NCI-H2081 (cell line): Measurements from ENCODE around the gene ZC3H13.
A peak's percentile ranks its signal among the peaks of the same experiment; 100 is the strongest.

Experiments used
- DNase-seq, 2 experiments: peaks; one replicate each; lab custom pipeline; 2025; lab: John Stamatoyannopoulos, UW

ZC3H13 gene

GRCh38 chr13:46063292-46063691 lies 10.7 kb upstream of the ZC3H13 start:
- no peak for DNase-seq

- no peak for DNase-seq
These were observed 9.6 kb upstream of the ZC3H13 start for GRCh38 chr13:46062185-46062584.

DNA sequence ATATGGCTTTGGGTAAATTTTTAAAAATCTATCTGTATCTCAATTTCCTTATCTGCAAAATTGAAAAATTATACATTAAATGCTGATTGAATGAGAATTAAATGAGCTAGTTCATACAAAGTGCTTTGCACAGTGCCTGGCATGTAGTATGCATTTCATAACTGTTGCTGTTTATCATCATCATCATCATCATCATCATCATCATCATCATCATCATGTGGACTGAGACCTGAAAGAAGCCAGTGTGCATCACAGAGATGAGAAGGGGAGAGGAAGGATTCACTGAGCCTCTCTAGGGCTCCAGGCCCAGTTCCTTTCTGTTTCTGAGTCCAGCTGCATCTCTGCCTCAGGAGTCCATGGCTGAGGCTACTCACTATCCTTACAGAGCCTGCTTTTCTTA lies 6.9 kb upstream of the ZC3H13 start:
- no peak for DNase-seq

DNA sequence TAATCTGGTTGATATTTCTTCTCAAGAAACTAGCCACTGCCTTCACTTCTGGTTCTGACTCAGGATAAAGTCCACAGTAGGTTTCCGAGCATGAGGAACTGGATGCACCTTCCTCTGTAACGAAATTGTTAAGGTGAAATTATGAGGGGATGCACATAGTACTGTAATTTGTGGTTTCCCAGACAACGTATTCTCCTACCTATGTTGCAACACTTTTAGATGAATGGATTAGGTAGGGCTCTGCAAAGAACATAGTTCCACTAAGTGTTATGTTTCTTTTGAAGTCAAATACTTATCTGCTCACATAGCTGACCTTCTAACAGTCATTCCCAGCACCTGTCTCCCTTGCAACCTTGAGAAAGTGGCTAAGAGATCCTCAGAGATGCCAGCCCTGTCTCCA lies 5.7 kb upstream of the ZC3H13 start:
- no peak for DNase-seq

- DNase-seq: no peak
These were observed 4.9 kb upstream of the ZC3H13 start for GRCh38 chr13:46057256-46058015.

DNA sequence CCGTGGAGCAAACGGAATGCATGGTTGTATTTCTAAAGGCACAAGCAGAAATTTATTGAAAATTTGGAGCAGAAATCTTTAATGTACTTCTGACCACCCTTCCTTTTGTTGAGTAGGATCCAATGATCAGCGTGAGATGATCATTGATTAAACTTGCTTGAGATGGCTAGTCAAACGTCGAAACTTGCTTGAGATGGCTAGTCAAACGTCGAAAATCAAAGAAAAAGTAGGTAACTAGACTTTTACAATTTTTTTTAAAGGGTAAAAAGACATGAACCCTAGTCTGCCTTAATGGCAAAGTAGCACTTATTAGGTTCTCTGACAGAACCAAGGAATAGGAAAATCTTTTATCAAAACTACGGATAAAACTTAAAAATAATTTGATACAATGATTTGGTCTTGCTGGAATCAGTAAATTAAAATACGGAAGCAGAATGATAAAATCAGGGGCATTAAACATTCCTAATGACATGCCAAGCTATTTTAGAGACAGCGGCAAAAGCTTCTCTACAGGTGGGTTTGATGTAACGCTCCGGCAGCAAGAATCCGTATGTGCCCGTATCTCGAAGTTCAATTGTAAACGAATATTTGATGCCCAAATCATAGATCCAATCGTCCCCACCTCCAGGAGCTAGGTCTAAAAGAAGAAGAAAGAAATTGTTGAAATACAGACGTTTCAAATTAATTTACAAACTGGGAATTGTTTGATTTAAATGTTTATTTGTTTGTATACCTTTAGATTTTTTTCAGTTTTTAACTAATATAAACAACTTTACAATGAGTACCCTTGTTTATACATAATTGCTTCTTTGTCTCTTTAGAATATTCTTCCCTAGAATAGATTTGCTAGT lies 841 bp upstream of the ZC3H13 start:
- no peak for DNase-seq

DNA sequence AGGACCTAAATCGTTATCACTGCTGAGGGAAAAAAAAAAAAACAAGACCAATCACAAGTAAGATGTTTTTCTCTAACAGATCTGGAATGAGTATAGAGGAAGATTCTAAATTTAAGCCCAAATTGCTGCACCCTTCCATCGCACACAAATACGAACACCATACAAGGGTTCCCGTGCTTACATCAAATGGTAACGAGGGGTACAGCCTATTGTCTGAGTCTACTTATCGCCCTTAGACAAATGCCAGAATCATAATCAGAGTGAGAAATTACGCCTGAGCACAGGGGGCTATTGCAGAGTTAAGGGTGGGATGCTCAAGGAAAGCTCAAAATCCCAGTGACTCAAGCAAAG lies 603 bp downstream of the ZC3H13 start:
- no peak for DNase-seq

- no peak for DNase-seq
These were observed 1.8 kb downstream of the ZC3H13 start for GRCh38 chr13:46050771-46051170.

GRCh38 chr13:46045424-46045823 lies 7.1 kb downstream of the ZC3H13 start:
- DNase-seq: no peak

- no peak for DNase-seq
These were observed 8.9 kb downstream of the ZC3H13 start for GRCh38 chr13:46043647-46044046.

- DNase-seq: no peak
These were observed 11.1 kb downstream of the ZC3H13 start for GRCh38 chr13:46041419-46041839.

- no peak for DNase-seq
These were observed 11.8 kb downstream of the ZC3H13 start for GRCh38 chr13:46040763-46041162.

DNA sequence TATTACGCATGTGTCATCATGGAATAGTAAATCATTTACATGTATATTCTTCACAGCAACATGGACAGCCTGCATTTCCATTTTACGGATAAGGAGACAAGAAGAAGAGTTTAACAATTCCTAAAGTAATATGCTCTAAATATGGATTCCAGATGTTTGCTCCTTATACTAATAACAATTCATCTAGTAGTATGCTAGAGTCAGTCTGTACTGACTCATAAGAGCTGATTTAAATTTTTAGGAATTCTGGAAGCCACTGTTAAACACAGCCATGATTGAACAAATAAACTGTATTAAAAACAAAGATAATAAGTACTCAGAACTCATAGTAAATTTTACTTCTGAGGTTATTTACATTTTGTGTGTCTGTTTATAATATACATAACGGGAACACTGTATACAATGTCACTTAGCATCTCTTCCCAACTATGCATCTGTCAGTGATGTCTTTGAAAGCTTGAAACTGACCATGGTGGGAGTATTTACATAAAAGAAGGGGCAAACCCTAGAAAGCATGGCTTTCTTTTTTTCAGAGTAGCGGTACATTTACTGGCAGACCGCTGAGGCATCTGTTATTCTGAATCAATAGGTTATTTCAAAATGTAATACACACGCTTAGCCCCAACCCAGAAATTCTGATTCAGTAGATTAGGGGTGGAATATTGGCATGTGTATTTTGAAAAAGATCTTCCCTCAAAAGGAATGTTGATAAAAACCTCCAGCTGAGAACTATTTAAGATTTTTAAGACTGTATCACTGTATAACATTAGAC lies 12.9 kb downstream of the ZC3H13 start:
- DNase-seq: no peak

- no peak for DNase-seq
These were observed 14.2 kb downstream of the ZC3H13 start for GRCh38 chr13:46038296-46038695.

GRCh38 chr13:46035066-46035465 lies 17.5 kb downstream of the ZC3H13 start:
- peak; percentile 1 to 76 for DNase-seq

GRCh38 chr13:46032341-46032740 lies 20.2 kb downstream of the ZC3H13 start:
- no peak for DNase-seq

DNA sequence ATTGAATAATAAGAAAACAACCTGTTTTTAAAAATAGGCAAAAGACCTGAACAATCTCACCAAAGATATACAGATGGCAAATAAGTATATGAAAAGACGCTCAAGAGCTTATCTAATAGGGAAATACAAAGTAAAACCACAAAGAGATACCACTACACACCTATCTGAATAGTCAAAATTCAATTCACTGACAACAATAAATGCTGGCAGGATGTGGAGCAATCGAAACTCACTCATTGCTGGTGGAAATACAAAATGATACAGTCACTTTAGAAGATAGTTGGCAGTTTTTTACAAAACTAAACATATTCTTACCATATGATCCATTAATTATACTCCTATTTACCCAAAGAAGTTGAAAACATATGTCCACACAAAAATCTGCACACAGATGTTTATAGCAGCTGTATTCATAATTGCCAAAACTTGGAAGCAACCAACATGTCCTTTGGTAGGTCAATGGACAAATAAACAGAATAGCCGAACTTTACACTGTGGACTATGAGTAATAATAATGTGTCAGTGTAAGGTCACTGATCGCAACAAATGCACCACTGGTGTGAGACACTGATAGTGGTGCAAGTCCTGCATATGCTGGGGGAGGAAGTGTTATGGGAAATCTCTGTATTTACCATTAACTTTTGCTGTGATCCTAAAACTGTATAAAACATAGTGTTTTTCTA lies 20.8 kb downstream of the ZC3H13 start:
- no peak for DNase-seq

DNA sequence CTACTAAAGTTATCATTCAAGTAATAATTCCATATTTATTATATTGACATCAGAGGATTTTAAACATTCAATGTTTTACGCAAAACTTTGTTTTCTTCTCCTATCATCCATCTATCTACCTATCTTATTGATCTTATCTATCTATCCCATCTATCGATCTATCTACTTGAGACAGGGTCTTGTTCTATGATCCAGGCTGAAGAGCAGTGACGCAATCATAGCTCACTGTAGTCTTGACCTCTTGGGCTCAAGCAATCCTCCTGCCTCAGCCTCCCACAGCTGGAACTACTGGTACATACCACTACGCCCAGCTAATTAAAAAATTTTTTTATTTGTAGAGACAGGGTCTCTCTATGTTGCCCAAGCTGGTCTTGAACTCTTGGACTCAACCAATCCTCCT lies 27.4 kb downstream of the ZC3H13 start:
- DNase-seq: no peak

- no peak for DNase-seq
These were observed 30.1 kb downstream of the ZC3H13 start for GRCh38 chr13:46022481-46022880.

DNA sequence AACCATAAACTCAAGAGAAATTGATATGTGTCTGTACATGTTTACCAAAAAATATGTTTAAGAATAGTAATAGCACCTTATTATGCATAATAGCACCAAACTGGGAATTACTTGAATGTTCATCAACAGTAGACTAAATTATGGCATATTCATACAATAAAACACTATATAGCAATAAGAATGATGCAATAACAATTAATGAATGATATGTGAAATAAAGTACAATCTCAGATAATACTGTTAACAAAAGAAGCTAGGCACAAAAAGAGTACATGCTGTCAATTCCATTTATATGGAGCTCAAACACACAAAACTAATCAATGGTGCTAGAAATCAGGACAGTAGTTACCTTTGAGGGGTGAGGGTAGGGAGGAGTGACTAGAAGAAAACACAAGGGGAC lies 36.3 kb downstream of the ZC3H13 start:
- no peak for DNase-seq

GRCh38 chr13:46015366-46015765 lies 37.2 kb downstream of the ZC3H13 start:
- no peak for DNase-seq

DNA sequence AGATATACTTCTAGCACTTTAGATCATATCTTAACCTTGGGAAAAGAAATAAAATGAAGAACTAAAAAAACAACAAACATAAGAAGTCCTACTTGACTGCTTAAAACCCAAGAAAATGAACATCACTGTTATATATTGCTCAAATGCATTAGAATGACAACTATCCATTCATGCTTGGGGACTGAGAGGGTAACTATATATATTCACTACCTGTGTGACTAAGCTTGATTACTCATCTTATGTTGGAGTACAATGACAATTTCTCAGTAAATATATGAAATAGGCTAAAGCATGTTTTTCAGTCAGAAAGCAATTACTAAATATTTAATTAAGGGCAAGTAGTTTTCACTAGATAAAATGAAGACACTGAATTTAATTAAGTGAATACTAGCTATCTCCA lies 40.1 kb downstream of the ZC3H13 start:
- no peak for DNase-seq
